Measurements from ENCODE around the gene RTN4.

The RTN4 gene

DNA sequence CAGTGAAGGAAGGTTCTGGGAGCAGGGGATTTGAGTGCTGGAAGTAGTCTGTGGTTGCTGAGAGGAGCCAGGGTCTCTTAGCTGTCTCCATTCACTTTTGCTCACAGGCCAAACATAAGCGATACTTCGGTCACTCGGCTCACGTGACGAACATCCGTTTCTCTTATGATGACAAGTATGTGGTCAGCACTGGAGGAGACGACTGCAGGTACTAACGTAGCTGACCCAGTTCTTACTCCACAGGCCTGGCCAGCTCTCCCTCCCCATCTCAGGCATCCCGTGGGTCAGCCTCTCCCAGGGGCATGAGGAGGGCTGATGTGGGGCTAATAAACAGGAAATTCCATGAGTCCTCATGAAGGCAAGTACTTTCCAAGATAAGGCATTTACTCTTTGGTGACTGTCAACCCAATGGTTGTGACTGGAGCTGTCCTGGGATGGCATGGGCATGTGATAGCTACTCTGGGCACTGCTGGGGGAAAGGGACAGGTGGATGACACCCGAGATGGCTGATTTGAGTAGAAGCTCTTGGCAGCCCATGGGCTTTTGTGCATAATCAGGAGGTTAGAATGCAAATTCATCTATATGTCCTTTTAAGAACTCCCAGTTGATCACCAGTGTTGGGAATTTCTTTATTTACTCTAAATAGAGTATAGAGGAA, 81.6 kb downstream of the RTN4 start:
- DNase-seq = no peak

DNA sequence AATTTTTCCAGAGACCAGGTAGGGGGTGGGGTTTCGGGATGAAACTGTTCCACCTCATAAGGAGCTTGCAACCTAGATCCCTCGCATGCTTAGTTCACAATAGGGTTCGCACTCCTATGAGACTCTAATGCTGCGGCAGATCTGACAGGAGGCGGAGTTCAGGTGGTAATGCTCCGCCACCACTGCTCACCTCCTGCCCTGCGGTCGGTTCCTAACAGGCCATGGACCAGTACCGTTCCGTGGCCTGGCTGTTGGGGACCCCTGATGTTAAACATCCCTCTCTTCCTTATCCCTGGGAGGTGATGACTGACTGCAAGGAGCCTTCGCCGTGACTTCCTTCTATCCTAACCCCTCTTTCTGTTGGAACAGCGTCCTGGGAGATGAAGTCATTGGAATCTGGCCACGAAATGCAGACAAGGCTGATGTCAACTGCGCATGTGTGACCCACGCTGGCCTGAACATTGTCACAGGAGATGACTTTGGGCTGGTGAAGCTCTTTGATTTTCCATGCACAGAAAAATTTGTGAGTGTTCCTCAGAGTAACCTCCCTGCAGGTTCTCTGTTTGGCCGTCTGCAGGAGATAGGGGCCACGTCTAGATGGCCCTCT, 82.4 kb downstream of the RTN4 start:
- no peak for DNase-seq

DNA sequence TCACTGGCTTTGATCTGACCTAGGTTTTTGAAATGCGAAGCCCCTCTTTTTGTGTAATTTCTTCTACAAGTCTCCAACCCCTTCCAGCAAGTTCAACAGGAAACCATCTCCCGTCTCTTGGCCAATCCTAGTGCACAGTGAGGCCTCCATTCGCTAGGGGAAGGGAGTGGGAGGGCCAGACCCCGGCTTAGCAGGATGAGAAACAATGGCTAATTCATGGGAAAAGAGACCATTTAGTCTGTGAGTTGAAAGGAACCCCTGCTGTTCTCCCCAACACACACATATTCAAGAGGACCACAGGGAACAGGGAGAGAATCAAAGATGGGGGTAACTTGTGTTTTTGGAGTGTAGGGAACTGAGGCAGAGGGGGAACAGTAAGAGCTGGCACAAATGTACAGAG, 83.0 kb downstream of the RTN4 start:
- no peak for DNase-seq

DNA sequence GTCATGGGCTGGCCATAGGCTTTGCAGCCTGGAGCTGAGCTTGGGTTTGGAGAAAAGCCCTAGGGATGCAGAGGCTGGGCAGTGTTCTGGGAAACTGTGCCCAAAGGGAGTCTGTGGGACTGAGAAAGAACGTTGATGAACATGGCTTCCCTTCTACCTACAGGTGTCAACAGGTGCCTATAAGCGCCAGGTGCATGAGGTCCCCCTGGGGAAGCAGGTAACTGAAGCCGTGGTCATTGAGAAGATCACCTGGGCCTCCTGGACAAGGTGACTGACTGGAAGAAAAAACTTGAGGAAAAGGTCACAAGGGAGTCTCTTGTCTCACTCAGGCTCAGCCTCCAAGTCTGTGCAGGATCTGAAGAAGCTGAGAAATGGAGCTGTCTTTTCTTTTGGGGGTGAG, 83.4 kb downstream of the RTN4 start:
- DNase-seq = no peak

DNA sequence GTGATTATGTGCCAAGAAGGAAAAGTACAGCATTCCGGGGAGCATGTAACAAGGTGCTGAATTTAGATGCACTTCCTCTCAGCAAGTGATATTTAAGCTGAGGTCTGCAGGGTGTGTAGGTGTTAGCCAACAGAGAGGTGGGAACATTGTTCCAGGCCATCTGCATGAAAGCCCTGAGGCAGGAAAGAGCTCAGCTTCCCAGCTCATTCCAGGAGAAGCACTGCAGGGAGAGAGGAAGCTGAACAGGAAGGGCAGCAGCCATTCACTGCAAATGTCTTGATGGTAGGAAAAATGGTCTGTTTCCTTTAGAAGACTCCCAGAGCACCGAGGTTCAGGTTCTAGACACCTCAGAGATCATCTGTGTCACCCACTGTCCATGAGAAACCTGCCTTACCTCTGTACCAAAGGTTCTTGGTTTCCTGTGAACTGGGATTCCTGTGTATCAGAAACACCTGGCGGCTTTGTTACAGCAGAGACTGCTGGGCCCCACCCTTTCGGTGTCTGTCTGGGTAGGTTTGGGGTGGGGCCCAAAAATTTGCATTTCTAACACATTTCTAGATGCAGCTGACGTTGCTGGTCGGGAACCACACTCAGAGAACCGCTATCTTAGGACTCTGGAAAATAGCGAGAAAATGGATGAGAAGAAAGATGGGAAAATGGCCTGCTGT, 84.0 kb downstream of the RTN4 start:
- no peak for DNase-seq

DNA sequence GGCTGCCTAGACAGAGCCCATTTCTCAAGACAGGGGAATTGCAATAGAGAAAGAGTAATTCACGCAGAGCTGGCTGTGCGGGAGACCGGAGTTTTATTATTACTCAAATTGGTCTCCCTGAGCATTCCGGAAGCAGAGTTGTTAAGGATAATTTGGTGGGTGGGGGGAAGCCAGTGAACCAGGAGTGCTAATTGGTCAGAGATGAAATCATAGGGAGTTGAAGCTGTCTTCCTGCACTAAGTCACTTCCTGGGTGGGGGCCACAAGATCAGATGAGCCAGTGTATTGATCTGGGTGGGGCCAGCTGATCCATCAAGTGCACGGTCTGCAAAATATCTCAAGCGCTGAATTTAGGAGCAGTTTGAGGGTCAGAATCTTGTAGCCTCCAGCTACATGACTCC, 84.8 kb downstream of the RTN4 start:
- DNase-seq = no peak

DNA sequence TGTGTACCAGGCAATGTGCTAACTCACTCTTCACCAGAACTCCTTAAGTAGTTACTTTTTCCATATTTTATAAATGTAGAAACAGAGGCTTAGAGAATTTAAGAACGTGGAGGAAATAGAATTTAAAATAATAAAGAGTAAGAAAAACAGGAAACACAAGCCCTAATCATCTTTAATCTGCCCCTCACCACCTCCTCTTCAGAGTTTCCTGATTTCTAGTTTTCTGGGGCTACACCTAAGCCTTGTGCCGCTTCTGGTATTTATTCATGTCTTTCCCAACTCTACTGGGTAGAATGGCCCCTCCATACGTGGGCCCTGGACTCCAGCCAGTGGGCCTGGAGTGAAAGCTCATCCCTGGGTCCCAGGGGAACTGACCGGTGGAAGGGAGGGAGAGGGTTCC, 85.4 kb downstream of the RTN4 start:
- no peak for DNase-seq

DNA sequence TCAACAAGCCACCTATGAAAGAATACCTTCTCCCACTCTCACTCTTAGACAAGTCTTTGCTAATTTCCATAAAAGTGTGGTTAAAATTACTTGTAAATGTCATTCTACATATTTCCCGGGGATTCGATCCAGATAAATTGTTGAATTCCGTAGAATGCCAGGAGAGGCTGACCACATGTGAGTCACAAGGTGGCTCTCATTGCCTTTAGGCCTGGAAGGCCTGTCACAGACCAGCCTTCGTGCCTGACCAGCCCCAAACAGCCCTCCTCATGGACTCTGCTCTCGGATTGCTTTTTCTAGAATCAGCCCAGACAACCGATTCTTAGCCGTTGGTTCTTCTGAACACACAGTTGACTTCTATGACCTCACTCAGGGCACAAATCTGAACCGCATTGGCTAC, 86.0 kb downstream of the RTN4 start:
- no peak for DNase-seq

DNA sequence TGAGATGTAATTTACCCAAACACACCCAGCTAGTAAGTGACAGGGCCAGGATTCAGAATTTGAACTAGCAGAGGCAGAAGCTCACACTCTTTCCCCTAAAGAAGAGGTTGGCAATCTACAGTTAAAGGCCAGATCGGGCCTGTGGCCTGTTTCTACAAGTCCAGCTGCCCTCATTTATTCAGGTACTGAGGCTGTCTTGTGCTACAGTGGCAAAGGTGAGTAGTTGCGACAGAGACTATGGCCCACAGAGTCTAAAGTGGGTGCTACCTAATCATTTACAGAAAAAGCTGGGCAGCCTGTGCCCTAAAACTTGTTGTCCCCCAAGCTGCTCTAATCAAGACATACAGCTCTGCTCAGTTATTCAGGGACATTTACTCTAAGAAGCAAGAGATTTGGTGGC, 86.8 kb downstream of the RTN4 start:
- no peak for DNase-seq

DNA sequence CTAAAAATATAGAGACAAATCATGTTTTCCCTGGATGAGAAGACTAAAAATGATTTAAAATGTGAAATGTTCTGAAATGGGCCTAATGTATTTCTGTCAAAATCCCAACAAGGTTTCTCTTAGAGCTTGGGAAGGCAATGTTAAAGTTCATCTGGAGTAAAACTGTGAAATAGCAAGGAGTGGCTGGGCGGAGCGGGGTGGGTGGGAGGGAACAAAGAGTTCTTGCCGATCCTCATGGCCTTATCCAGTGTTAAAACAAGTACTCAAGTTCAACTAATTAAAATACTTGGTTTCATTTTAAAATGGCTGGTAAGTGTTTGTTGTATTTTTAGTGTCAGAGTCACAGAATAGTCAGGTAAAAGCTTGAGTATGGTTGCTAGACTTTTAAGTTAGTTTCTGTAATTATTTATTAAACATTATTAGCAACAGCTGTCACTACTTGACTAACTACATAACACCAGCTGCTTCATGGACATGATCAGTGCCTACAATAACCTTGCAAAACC, 87.3 kb downstream of the RTN4 start:
- DNase-seq = no peak

DNA sequence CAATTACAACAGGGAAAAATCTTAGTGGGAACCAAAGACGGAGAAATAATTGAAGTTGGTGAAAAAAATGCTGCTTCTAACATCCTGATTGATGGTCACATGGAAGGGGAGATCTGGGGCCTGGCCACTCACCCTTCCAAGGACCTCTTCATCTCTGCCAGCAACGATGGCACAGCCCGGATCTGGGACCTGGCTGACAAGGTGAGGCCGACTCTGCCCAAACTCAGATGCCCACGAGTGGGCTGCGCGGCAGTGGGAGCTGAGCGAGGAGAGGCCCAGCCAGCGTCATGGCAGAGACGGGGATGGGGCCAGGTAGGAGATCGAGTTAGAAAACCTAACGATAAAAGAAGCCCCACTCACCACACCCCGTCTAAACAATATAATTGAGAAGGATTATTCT, 87.7 kb downstream of the RTN4 start:
- DNase-seq = no peak

DNA sequence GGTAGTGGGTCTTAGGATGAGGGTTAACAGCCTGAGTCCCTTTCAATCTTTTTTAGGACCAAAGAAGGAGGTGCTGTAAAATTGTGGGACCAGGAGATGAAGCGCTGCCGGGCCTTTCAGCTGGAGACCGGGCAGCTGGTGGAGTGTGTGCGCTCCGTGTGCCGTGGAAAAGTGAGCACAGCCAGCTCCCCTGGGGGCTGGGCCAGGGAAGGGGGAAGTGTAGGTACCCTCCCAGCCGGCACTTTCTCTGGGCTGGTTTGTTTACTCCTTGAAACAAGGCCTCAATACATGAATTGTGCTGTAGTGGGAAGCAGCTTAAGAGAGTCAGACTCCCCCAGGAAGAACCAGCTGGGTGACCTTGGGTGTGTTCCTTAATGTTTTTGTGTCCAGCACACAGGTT, 90.1 kb downstream of the RTN4 start:
- no peak for DNase-seq

DNA sequence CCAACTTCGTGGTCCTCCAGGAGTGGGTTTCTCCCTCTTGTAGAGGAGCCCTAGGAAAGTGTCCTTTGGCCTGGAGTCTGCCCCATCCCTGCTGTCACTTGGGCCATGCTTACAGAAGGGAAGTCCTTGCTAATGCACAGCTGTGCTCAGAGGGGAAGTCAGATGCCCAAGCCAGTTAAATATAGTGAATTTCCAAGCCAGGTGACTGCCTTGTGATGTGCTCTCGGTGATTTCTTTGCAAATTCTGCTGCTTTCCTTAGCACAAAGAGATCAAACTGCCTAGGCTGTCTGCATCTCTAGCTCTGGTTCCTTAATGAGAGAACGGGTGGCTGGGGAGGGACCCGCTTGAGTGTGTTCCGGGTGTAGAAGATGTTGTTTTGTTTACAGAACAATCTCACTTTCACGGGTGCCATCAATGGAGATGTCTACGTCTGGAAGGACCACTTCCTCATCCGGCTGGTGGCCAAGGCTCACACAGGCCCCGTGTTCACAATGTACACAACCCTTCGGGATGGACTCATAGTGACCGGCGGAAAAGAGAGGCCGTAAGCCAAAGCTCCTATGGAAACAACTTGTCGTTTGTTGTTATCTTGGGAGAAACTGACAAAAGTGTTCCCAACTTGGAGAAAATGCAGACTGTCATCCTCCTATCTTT, 91.4 kb downstream of the RTN4 start:
- DNase-seq = no peak

DNA sequence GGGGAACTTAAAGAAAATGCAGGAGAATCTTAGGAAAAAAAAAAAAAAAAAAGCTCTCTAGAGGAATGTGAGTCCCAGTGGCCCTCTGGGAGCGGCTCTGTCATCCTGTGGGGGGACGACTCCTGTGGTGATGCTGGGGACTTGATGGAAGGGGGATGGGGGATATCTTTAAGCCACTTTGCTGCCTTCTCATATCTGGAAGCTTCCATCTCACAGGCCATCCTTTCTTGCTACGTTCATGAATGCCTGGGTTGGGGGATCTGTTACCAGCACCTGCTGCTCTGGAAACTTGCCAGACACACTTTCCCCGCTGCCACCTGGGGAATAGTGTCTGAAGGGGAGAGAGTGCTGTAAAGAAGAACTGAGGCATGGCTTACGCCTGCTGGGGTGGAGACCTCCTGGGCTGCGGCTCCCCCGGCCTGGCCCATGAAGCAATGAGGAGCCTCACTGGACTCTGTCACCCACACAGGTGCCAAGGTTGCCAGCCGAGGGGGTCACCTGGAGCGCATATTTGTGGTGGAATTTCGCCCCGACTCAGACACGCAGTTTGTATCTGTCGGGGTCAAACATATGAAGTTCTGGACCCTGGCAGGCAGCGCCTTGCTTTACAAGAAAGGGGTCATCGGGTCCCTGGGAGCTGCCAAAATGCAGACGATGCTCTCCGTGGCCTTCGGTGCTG, 92.8 kb downstream of the RTN4 start:
- no peak for DNase-seq

DNA sequence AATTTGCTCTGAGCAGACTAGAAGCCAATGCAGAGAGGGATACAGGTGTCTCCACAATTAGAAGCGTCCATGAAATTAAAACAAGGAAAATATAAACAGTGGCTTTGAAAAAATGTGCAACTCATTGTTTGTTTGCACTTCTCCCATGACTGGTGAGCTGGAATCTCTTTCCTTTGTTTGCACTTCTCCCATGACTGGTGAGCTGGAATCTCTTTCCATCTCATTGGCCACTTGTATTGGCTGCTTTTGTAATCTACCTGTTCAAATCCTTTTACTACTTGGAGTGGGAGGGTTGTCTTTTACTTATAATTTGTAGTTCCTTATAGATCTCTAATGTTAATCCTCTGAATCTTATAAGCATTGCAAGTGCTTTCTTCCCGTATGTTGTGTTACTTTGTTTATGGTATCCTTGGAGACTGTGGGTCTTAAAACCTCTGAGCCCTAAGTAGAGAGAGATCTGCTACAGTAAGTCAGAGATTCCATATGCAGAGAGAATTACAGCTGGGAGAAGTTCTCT, 94.1 kb downstream of the RTN4 start:
- DNase-seq = no peak

DNA sequence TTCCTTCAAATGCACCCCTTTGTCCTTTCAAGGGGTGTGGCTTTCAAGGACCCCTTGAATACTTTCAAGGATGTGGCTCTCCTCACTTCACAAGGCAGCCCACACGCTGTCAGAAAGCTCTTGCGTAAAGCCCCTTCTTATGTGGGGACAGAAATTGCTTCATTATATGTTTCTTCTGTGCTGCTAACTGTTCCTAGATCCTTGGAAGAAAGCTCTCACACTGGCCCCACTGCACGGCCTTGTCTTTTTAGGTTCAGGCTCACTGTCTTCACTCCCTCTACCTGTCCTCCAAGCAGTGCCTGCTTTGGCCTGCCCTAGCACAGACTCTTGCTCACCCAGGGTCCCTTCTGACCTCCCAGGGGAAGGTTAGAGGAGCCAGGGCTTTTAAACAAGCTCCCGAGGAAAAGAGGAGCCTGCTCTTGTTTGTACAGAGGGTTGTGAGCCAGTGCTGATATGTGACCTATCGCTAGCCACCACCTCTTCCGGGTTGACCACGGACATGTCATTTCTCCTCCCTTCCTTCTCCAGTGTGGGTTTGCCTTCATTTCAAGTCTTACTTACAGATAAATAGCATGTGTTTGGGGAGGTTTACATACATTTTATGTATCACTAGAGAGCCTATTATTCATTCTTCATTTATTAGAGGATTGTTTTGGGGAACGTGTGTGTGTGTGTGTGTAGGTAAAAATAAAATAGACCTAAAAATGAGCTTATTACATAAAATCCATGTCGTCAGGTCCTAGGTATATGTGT, 94.7 kb downstream of the RTN4 start:
- no peak for DNase-seq

DNA sequence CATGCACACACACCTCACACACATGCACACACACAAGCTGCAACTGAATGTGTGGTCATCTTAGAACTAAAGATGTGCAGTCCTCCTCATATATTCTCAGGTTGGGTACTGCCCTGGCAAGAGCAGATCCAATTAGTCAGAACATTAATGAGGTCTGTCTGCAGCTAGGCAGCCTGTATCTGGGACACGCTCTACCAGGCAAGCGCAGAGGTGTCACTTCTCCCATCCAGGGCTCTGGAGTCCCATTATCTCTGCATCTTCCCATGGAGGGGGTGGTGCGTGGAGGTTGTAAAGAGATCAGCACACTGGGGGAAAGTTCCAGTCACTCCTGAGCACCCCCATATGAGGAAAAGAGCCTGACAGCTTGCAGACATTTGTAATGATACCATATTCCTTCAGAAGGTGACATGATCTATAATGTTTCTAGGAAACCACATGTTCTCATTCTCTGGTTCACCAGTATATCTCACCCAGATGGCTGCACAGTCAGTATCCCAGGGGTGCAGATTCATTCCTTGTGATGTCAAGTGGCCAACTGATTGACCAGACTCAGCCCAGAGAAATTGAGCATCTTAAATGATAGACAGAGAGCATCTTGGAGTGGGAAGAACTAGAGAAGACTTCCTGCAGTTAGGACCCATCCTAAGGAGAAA, 95.4 kb downstream of the RTN4 start:
- no peak for DNase-seq

DNA sequence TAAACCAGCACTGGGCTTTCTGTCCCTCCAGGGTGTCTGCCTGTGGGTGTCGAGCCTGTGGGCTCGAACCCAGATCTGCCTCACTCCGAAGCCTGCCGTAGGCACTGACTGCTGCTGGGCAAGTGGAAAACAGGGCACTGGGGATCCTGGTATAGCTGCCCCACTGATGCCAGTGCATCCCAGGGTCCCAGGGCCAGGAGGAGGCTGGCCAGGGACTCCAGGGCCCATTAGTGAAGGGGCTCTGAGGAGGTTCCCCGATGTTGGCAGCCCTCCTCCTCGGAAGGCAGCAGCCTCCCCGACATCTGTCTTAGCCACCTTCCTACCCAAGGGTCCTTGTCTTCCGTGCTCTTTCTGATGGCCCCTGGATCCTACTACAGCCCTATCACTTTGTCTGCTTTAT, 96.1 kb downstream of the RTN4 start:
- DNase-seq = no peak

DNA sequence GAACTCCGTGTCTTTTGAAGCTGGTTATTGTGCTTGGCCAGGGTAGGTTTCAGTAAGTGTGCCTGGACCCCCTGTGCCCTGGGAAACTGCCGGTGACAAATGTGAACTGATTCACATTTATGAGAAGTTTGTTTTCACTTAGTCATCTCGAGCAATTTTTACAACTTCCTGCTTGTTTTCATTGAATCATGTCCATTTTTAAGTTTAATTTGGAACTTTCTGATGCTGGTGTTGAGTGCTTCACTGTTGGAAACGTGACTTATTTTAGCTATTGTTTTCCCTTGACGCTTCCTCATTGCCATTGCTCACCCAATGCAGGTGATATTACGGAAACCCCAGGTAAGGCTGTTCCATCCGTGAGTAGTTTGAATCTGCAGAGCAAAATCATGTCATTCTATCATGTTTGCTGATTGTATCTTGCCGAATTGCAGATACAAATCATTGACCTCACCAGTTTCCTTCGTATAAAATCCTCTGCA, 97.2 kb downstream of the RTN4 start:
- DNase-seq = no peak

DNA sequence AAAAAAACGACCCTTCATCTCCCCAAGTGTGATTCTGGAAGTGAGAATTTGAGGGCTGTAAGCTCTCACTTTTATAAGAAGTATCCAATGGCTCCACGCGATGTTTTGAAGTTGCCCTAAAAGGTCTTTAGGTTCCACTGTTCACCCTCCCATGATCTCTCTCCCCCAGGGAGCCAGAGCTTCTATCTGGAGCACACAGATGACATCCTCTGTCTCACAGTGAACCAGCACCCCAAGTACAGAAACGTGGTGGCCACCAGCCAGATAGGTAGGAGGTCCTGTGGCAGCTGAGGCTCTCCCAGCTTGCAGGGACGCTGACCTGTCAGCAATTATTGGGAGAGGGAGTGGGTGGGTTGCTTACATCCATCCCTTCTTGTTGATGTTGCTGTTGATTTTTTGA, 97.8 kb downstream of the RTN4 start:
- no peak for DNase-seq

DNA sequence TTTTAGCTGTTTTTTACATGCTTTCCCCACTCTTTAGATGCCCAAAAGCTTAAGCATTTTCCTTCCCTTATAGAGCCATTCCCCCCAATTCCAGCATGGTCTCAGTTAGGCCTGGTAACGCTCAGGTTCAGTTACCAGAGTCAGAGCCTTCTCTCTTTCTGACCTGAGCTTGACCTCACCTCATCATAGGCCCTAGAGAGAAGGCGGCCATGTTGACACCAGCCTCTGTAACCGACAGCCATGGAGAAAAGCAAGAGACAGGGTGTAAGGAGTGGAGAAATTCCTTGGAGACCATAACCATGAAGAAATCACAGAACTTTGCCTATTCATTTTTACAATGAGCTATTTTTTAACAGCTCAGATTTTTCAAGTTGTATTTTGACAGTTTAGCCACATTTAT, 99.4 kb downstream of the RTN4 start:
- no peak for DNase-seq

DNA sequence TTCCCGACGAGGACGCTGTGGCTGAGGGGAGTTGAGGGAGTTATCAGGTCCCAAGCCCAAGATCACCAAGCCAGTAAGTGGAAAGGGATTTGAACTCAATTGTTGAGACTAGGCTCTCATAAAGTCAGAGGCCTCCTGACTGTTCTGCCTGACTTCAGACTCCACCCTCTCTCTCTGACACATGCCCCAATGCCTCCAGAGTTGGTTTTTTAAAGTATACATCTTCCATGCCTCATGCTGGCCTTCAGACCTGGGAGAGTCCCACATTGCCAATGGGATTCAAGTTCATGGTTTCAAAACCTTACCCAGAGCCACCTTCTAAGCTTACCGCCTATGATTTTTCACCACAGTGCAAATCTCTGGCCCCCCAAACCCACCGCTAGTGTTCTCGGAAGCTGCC, 100.8 kb downstream of the RTN4 start:
- DNase-seq = no peak
